GM12865 (cell line): ENCODE data around the gene UBR7.
A peak's percentile ranks its signal among the peaks of the same experiment; 100 is the strongest.
"Not testable (repeated sequence)": the region's sequence is repeated elsewhere in the genome, so short reads cannot be mapped to it uniquely, and the experiment has no call there.

Source experiments
- DNase-seq: peaks from one replicate; pipeline ENCODE4 v3.0.0; 2010; ENCODE audit warnings: low read depth
- H3K4me3 ChIP-seq: 2 replicates; pipeline ENCODE4 v1.5.1; 2011; ENCODE audit warnings: mild to moderate bottlenecking, low read depth, low read length, control low read depth
- TF ChIP-seq, protein P1 (sequence below): IDR thresholded peaks from 2 replicates; pipeline ENCODE4 v1.5.1; 2011; ENCODE audit warnings: low read length, control low read depth, low read depth, inconsistent platforms; ENCODE audit not compliant: insufficient read depth; ENCODE audit errors: missing control alignments

Gene UBR7, protein sequence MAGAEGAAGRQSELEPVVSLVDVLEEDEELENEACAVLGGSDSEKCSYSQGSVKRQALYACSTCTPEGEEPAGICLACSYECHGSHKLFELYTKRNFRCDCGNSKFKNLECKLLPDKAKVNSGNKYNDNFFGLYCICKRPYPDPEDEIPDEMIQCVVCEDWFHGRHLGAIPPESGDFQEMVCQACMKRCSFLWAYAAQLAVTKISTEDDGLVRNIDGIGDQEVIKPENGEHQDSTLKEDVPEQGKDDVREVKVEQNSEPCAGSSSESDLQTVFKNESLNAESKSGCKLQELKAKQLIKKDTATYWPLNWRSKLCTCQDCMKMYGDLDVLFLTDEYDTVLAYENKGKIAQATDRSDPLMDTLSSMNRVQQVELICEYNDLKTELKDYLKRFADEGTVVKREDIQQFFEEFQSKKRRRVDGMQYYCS

DNA sequence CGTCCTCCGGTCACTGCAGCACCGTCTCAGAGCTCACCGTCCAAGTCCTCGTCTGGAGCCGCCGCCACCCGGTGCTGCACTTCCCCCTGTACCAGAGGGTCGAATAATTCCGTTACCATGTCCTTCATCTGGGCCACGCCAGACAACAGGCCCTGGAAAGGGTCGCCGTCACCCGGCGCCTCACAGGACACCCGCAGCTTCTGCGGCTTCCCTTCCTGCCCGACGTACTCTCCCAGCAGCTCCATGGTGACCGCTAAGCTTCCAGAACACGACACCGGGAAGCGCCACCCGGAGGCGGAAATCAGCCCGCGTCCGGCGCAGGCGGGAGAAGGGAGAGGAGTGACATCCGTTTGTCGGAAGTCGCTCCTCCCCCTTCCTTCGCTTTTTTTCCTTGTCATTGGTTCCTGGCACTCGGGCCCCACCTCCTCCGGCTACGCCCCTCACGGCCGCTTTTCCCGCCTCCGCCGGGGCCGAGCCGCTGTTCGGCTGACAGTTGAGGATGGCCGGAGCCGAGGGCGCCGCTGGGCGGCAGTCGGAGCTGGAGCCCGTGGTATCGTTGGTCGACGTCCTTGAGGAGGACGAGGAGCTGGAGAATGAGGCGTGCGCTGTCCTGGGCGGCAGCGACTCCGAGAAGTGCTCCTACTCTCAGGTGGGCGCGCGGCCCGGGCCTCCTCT is at the start of gene UBR7, which contains the start of gene GON7:
TSS of gene UBR7 (plus strand) at position 464 of the 675 bp plus-strand sequence. CDS start at position 500, 36 bp downstream.
TSS of gene GON7 (minus strand) at position 273 of the 675 bp plus-strand sequence. CDS start at position 245, 28 bp downstream.
- peak within 1 kb of the TSS; percentile 85 for H3K4me3 ChIP-seq
- DNase-seq = peak; percentile 96
- TF ChIP-seq, protein P1, sequence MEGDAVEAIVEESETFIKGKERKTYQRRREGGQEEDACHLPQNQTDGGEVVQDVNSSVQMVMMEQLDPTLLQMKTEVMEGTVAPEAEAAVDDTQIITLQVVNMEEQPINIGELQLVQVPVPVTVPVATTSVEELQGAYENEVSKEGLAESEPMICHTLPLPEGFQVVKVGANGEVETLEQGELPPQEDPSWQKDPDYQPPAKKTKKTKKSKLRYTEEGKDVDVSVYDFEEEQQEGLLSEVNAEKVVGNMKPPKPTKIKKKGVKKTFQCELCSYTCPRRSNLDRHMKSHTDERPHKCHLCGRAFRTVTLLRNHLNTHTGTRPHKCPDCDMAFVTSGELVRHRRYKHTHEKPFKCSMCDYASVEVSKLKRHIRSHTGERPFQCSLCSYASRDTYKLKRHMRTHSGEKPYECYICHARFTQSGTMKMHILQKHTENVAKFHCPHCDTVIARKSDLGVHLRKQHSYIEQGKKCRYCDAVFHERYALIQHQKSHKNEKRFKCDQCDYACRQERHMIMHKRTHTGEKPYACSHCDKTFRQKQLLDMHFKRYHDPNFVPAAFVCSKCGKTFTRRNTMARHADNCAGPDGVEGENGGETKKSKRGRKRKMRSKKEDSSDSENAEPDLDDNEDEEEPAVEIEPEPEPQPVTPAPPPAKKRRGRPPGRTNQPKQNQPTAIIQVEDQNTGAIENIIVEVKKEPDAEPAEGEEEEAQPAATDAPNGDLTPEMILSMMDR = no peak

DNA sequence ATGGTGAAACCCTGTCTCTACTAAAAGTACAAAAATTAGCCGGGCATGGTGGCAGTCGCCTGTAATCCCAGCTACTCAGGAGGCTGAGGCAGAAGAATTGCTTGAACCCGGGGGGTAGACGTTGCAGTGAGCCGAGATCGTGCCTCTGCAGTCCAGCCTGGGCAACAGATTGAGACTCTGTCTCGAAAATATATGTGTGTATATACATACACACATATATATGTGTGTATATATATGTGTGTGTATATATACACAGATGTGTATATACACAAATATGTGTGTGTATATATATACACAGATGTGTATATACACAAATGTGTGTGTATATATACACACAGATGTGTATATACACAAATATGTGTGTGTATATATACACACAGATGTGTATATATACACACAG is 48.7 kb upstream of the UBR7 start:
- not testable (repeated sequence) for DNase-seq

DNA sequence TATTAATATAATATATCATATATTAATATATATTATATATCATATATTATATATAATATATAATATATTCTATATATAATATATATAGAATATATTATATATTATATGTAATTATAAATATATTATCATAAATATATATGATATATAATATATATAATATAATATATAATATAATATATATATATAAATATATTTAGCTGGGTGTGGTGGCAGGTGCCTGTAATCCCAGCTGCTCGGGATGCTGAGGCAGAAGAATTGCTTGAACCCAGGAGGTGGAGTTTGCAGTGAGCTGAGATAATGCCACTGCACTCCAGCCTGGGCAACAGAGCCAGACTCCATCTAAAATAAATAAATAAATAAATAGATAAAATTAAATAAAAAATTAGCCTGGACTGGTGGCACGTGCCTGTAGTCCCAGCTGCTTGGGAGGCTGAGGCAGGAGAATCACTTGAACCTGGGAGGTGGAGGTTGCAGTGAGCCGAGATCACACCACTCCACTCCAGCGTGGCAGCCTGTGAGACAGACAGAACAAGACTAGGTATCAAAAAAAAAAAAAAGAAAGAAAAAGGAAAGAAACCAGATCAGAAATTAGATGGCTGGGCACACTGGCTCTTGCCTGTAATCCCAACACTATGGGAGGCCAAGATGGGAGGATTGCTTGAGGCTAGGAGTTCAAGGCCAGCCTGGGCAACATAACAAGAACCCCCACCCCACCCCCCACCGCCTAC is 47.3 kb upstream of the UBR7 start:
- not testable (repeated sequence) for H3K4me3 ChIP-seq, DNase-seq

More for the DNA sequence above, 48.7 kb upstream of the UBR7 start:
- not testable (repeated sequence) for H3K4me3 ChIP-seq

DNA sequence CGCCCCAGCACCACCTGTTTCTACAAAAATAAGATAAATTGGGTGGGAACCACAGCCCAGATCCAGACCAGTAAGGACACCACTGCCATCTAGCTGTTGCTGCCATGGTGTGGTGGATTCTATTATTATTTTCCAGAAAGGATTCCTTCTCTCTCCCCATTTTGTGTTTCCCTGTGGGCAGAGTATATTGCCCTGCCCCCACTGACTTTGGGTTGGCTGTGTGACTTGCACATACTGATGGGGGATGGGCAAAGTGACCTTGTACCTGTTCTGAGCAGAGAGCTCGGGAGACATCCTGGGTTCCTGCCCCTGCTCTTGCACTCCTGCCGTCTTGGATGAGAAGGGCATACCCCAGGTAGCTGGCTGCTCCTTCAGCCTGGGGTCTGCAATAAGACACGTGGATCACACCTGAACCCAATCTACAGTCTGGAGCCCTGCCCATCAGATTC is 46.7 kb upstream of the UBR7 start:
- TF ChIP-seq, protein P1 = peak; percentile 29
- peak; percentile 56 for DNase-seq
- H3K4me3 ChIP-seq = no peak overlapping the region

DNA sequence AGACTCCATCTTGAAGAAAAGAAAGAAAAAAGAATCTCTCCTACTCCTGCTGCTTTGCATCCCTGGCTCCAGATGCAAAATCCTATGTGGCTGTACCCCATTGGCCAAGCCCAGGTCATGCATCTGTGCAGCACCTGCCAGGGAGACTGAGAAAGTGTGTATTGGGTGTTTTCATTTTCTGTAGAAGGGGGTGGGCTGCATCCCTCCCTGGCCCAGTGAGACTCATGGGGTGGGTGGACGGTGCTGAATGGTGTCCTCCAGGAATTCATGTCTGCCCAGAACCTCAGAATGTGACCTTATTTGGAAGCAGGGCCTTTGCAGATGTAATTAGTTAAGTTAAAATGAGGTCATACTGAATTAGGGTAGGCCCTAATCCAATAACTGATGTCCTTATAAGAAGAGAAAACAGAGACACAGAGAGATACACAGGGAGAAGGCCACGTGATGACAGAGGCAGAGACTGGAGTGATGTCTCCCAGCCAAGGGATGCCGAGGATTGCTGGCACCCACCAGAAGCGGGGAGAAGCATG is 45.6 kb upstream of the UBR7 start:
- H3K4me3 ChIP-seq = no peak overlapping the region
- TF ChIP-seq, protein P1 = no peak
- no peak for DNase-seq

DNA sequence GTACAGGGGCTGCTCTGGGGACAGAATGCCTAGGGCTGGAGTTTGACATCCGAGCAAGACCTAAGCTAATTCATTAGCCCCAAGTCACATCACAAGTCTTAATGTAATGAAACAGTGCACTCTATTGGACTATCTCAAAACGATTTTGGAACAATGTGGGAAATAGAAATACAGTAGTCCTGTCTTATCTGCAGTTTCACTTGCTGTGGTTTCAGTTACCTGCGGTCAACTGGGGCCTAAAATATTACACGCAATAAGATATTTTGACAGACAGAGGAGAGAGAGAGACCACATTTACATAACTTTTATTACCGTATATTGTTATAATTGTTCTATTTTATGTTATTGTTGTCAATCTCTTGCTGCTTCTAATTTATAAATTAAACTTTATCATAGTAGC is 43.5 kb upstream of the UBR7 start:
- no peak overlapping the region for H3K4me3 ChIP-seq
- TF ChIP-seq, protein P1 = no peak
- DNase-seq = peak; percentile 85

DNA sequence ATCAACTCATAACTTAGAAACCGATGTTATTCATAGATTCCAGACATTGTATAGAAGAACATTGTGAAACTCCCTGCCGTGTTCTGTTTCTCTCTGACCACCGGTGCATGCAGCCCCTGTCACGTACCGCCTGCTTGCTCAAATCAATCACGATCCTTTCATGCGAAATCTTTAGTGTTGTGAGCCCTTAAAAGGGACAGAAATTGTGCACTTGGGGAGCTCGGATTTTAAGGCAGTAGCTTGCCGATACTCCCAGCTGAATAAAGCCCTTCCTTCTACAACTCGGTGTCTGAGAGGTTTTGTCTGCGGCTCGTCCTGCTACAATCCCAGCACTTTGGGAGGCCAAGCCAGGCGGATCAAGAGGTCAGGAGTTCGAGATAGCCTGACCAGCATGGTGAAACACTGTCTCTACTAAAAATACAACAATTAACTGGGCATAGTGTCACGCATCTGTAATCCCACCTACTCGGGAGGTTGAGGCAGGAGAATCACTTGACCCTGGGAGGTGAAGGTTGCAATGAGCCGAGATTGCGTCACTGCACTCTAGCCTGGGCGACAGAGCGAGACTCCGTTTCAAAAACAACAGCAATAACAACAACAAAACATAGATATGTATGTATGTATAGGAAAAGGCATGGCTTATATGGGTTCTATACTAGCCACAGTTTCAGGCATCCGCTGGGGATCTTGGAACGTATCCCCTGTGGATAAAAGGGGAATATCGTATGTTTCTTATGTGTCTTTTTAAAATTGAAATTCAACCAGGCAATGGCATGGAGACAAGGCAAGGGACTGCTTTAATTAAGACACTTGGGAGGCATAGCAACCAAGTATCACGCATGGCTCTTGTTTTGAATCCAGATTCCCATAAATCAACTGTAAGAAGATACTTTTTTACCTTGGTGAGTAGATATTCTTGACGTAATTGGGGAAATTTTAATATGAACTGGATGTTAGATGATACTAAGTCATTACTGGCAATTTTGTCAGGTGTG is 41.5 kb upstream of the UBR7 start:
- DNase-seq = peak; percentile 46
- H3K4me3 ChIP-seq = not testable (repeated sequence)

DNA sequence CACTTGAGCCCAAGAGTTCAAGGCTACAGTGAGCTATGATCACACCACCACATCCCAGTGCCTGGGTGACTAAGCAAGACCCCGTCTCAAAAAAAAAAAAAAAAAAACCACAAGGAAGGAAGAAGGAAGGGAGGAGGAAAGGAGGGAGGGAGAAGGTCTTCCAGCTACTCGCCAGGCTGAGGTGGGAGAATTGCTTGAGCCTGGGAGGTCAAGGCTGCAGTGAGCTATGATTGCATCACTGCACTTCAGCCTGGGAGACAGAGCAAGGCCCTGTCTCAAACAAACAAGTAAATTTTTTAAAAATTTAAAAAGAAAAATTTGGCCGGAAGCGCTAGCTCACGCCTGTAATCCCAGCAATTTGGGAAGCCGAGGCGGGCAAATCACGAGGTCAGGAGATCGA is 38.4 kb upstream of the UBR7 start:
- not testable (repeated sequence) for DNase-seq, H3K4me3 ChIP-seq

DNA sequence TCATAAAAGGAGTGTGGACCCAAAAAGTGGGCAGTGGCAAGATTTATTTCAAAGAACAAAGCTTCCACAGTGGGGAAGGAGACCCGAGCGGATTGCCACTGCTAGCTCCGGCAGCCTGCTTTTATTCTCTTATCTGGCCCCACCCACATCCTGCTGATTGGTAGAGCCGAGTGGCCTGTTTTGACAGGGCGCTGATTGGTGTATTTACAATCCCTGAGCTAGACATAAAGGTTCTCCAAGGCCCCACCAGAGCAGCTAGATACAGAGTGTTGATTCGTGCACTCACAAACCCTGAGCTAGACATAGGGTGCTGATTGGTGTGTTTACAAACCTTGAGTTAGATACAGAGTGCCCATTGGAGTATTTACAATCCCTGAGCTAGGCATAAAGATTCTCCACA is 37.4 kb upstream of the UBR7 start:
- DNase-seq, H3K4me3 ChIP-seq: not testable (repeated sequence)

DNA sequence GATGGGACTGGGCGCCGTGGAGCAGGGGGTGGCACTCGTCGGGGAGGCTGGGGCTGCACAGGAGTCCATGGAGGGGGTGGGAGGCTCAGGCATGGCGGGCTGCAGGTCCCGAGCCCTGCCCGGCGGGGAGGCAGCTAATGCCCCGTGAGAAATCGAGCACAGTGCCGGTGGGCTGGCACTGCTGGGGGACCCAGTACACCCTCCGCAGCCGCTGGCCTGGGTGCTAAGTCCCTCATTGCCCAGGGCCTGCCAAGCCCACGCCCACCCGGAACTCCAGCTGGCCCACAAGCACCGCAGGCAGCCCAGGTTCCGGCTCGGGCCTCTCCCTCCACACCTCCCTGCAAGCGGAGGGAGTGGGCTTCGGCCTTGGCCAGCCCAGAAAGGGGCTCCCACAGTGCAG is 36.9 kb upstream of the UBR7 start:
- DNase-seq, H3K4me3 ChIP-seq: not testable (repeated sequence)
